ENCODE results near the gene IQCF6. TPM values are rescaled to one million over a fixed set of nuclear protein-coding genes. Genes with fewer than 3 reads are reported as not detected.
"Not testable (repeated sequence)": the region's sequence is repeated elsewhere in the genome, so short reads cannot be mapped to it uniquely, and the experiment has no call there.

The IQCF6 gene
- total RNA-seq, 1 experiment from 2014 or later, result not detected

- Histone ChIP-seq H3K4me3 (ENCODE audit: low read length) (no peak overlapping the region), H2AFZ (ENCODE audit: low read length) (no peak overlapping the region), H3K9me3 (ENCODE audit: low read length) (no peaks in the 10 kb centered on the region), H3K36me3 (ENCODE audit: insufficient read depth, low read length) (no peaks in the 10 kb centered on the region), H3K27ac (ENCODE audit: low read length) (no peak overlapping the region), H3K4me1 (ENCODE audit: low read length) (no peaks in the 10 kb centered on the region), H3K9me2 (replicated peaks; ENCODE audit: insufficient read depth, low read length) (no peaks in the 10 kb centered on the region), H3K9ac (ENCODE audit: low read length) (no peak overlapping the region), H3K27me3 (ENCODE audit: low read length) (no peaks in the 10 kb centered on the region; the same call in 1 of the 2 replicates), H3K79me2 (ENCODE audit: low read length) (no peaks in the 10 kb centered on the region), H3K4me2 (ENCODE audit: low read depth, low read length, poor library complexity, severe bottlenecking) (no peak overlapping the region), H4K20me1 (ENCODE audit: insufficient read depth, low read depth, low read length) (no peaks in the 10 kb centered on the region)
- no peak for DNase-seq
Observed at GRCh38 chr3:51792206-51792605, 13.2 kb upstream of the IQCF6 start.

GRCh38 chr3:51789437-51789836 is 10.4 kb upstream of the IQCF6 start:
- Histone ChIP-seq H3K27me3 (ENCODE audit: low read length) (no peaks in the 10 kb centered on the region; the same call in 1 of the 2 replicates), H3K4me1 (ENCODE audit: low read length) (no peaks in the 10 kb centered on the region), H3K9me3 (ENCODE audit: low read length) (no peaks in the 10 kb centered on the region), H2AFZ (ENCODE audit: low read length) (no peak overlapping the region), H3K4me2 (ENCODE audit: low read depth, low read length, poor library complexity, severe bottlenecking) (no peak overlapping the region), H3K27ac (ENCODE audit: low read length) (no peak overlapping the region), H4K20me1 (ENCODE audit: insufficient read depth, low read depth, low read length) (no peaks in the 10 kb centered on the region), H3K4me3 (ENCODE audit: low read length) (no peak overlapping the region), H3K36me3 (ENCODE audit: insufficient read depth, low read length) (no peaks in the 10 kb centered on the region), H3K79me2 (ENCODE audit: low read length) (no peaks in the 10 kb centered on the region), H3K9me2 (replicated peaks; ENCODE audit: insufficient read depth, low read length) (no peaks in the 10 kb centered on the region), H3K9ac (ENCODE audit: low read length) (no peak overlapping the region)
- no peak for DNase-seq

- DNase-seq; H3K4me2 ChIP-seq (ENCODE audit: low read depth, low read length, poor library complexity, severe bottlenecking); H3K9ac ChIP-seq (ENCODE audit: low read length); H2AFZ ChIP-seq (ENCODE audit: low read length); H3K79me2 ChIP-seq (ENCODE audit: low read length); H3K27ac ChIP-seq (ENCODE audit: low read length); H4K20me1 ChIP-seq (ENCODE audit: insufficient read depth, low read depth, low read length); H3K36me3 ChIP-seq (ENCODE audit: insufficient read depth, low read length); H3K4me1 ChIP-seq (ENCODE audit: low read length); H3K4me3 ChIP-seq (ENCODE audit: low read length); H3K9me2 ChIP-seq (replicated peaks; ENCODE audit: insufficient read depth, low read length); H3K9me3 ChIP-seq (ENCODE audit: low read length); H3K27me3 ChIP-seq (ENCODE audit: low read length): not testable (repeated sequence)
Observed at GRCh38 chr3:51787576-51787975, 8.5 kb upstream of the IQCF6 start.

DNA sequence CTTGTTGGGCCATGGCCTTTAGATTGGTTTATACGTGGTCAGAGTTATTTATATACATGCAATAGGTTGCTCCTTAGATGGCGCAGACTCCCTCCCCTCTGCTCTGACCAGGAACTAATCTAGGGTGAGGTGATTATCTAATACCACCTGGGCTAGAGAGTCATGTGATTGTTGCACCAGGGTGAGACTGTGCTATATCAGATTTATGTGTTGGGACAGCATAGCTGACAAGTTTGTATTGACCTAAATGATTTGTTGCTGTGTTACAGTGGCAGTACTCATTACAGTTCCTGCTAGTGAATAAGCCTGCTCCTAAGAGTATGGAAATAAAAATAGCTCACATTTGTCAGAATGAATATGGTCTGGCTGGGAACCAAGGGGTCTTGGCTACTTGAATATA is 7.2 kb upstream of the IQCF6 start:
- Histone ChIP-seq H3K9me2 (replicated peaks; ENCODE audit: insufficient read depth, low read length) (no peaks in the 10 kb centered on the region), H3K4me3 (ENCODE audit: low read length) (no peak overlapping the region), H4K20me1 (ENCODE audit: insufficient read depth, low read depth, low read length) (no peaks in the 10 kb centered on the region), H3K9ac (ENCODE audit: low read length) (no peak overlapping the region), H2AFZ (ENCODE audit: low read length) (no peak overlapping the region), H3K9me3 (ENCODE audit: low read length) (no peaks in the 10 kb centered on the region), H3K27ac (ENCODE audit: low read length) (no peak overlapping the region), H3K4me1 (ENCODE audit: low read length) (no peaks in the 10 kb centered on the region), H3K36me3 (ENCODE audit: insufficient read depth, low read length) (no peaks in the 10 kb centered on the region), H3K4me2 (ENCODE audit: low read depth, low read length, poor library complexity, severe bottlenecking) (no peak overlapping the region), H3K79me2 (ENCODE audit: low read length) (no peaks in the 10 kb centered on the region), H3K27me3 (ENCODE audit: low read length) (no peaks in the 10 kb centered on the region)
- no peak for DNase-seq

GRCh38 chr3:51778554-51778953 is 483 bp downstream of the IQCF6 start:
- H3K79me2 ChIP-seq (ENCODE audit: low read length), result no peaks in the 10 kb centered on the region
- H3K36me3 ChIP-seq (ENCODE audit: insufficient read depth, low read length), result no peaks in the 10 kb centered on the region
- H3K27me3 ChIP-seq (ENCODE audit: low read length), result no peaks in the 10 kb centered on the region
- no peaks in the 10 kb centered on the region for H3K9me2 ChIP-seq (replicated peaks; ENCODE audit: insufficient read depth, low read length)
- H2AFZ ChIP-seq (ENCODE audit: low read length), result no peak overlapping the region
- no peak overlapping the region for H3K4me3 ChIP-seq (ENCODE audit: low read length)
- no peak overlapping the region for H3K9ac ChIP-seq (ENCODE audit: low read length)
- no peaks in the 10 kb centered on the region for H3K9me3 ChIP-seq (ENCODE audit: low read length)
- no peaks in the 10 kb centered on the region for H4K20me1 ChIP-seq (ENCODE audit: insufficient read depth, low read depth, low read length)
- no peak for DNase-seq
- no peak overlapping the region for H3K4me2 ChIP-seq (ENCODE audit: low read depth, low read length, poor library complexity, severe bottlenecking)
- H3K4me1 ChIP-seq (ENCODE audit: low read length), result no peaks in the 10 kb centered on the region
- H3K27ac ChIP-seq (ENCODE audit: low read length), result no peak overlapping the region

- H3K79me2 ChIP-seq (ENCODE audit: low read length), result no peaks in the 10 kb centered on the region
- no peak overlapping the region for H3K4me3 ChIP-seq (ENCODE audit: low read length)
- no peaks in the 10 kb centered on the region for H3K9me3 ChIP-seq (ENCODE audit: low read length)
- H3K27me3 ChIP-seq (ENCODE audit: low read length), result no peaks in the 10 kb centered on the region
- H4K20me1 ChIP-seq (ENCODE audit: insufficient read depth, low read depth, low read length), result no peaks in the 10 kb centered on the region
- H3K27ac ChIP-seq (ENCODE audit: low read length), result no peak overlapping the region
- no peak overlapping the region for H3K9ac ChIP-seq (ENCODE audit: low read length)
- no peaks in the 10 kb centered on the region for H3K4me1 ChIP-seq (ENCODE audit: low read length)
- DNase-seq, result no peak
- no peak overlapping the region for H2AFZ ChIP-seq (ENCODE audit: low read length)
- H3K4me2 ChIP-seq (ENCODE audit: low read depth, low read length, poor library complexity, severe bottlenecking), result no peak overlapping the region
- H3K36me3 ChIP-seq (ENCODE audit: insufficient read depth, low read length), result no peaks in the 10 kb centered on the region
- H3K9me2 ChIP-seq (replicated peaks; ENCODE audit: insufficient read depth, low read length), result no peaks in the 10 kb centered on the region
Observed at GRCh38 chr3:51777985-51778384, 1.1 kb downstream of the IQCF6 start.

- DNase-seq, result no peak
- H3K9me2 ChIP-seq (replicated peaks; ENCODE audit: insufficient read depth, low read length), result no peaks in the 10 kb centered on the region
- no peak overlapping the region for H3K9ac ChIP-seq (ENCODE audit: low read length)
- H2AFZ ChIP-seq (ENCODE audit: low read length), result no peak overlapping the region
- no peaks in the 10 kb centered on the region for H3K9me3 ChIP-seq (ENCODE audit: low read length)
- H3K27me3 ChIP-seq (ENCODE audit: low read length), result no peaks in the 10 kb centered on the region
- no peaks in the 10 kb centered on the region for H3K79me2 ChIP-seq (ENCODE audit: low read length)
- no peaks in the 10 kb centered on the region for H3K36me3 ChIP-seq (ENCODE audit: insufficient read depth, low read length)
- no peak overlapping the region for H3K27ac ChIP-seq (ENCODE audit: low read length)
- no peaks in the 10 kb centered on the region for H3K4me1 ChIP-seq (ENCODE audit: low read length)
- H3K4me2 ChIP-seq (ENCODE audit: low read depth, low read length, poor library complexity, severe bottlenecking), result no peak overlapping the region
- no peak overlapping the region for H3K4me3 ChIP-seq (ENCODE audit: low read length)
- no peaks in the 10 kb centered on the region for H4K20me1 ChIP-seq (ENCODE audit: insufficient read depth, low read depth, low read length)
Observed at GRCh38 chr3:51773529-51774056, 5.4 kb downstream of the IQCF6 start.

DNA sequence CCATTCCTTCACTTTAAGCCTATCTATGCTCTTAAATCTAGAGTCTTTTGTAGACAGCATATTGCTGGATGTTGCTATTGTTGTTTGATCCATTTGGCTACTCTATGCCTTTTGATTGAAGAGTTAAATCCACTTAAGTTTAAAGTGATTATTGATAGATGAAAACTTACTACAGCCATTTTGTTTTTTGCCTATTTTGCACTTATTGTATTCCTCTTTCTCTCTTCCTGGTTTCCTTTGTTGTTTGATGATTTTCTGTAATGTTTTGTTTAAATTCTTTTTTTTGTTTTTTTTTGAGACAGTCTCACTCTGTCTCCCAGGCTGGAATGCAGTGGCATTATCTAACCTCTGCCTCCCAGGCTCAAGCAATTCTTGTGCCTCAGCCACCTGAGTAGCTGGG is 19.8 kb downstream of the IQCF6 start:
- Histone ChIP-seq H2AFZ (ENCODE audit: low read length) (no peak overlapping the region), H3K9me3 (ENCODE audit: low read length) (peaks cover 4% of the 10 kb centered on the region), H3K4me2 (ENCODE audit: low read depth, low read length, poor library complexity, severe bottlenecking) (no peak overlapping the region), H3K36me3 (ENCODE audit: insufficient read depth, low read length) (no peaks in the 10 kb centered on the region), H3K4me1 (ENCODE audit: low read length) (no peaks in the 10 kb centered on the region), H3K27me3 (ENCODE audit: low read length) (0 out of 2 replicates have a peak, but pooled peaks cover 2% of the 10 kb centered on the region), H3K27ac (ENCODE audit: low read length) (no peak overlapping the region), H3K4me3 (ENCODE audit: low read length) (no peak overlapping the region), H4K20me1 (ENCODE audit: insufficient read depth, low read depth, low read length) (no peaks in the 10 kb centered on the region), H3K79me2 (ENCODE audit: low read length) (no peaks in the 10 kb centered on the region), H3K9ac (ENCODE audit: low read length) (no peak overlapping the region), H3K9me2 (replicated peaks; ENCODE audit: insufficient read depth, low read length) (no peaks in the 10 kb centered on the region)
- DNase-seq, result no peak

Measured in Karpas-422 (cell line).